K562 (cell line): ENCODE results near the gene LPA. TPM values are rescaled to one million over a fixed set of nuclear protein-coding genes. Genes with fewer than 3 reads are reported as not detected.
A peak's percentile ranks its signal among the peaks of the same experiment; 100 is the strongest.

ENCODE experiments used
- ATAC-seq: fragments of 200-7000 bp; cut with Tn5 transposase; 3 replicates; pipeline ENCODE4 v1.9.1; 2020; ENCODE audit warnings: moderate library complexity
- BruUV-seq: library from RNA; stranded (reverse); fragments of 400-500 nt; replicated peaks from 2 replicates; lab custom pipeline; 2021; lab: Mats Ljungman, UMichigan
- CTCF ChIA-PET: fragments of 300-600 bp; formaldehyde crosslinking; extraction: SDS; loops from one replicate; lab custom pipeline; 2021; ENCODE audit warnings: low intra/inter-chr PET ratio; lab: Yijun Ruan, JAX
- POLR2A ChIA-PET: fragments of 300-600, 350-650 bp; sonication (Branson Sonifier 250); formaldehyde crosslinking; extraction: SDS; loops from one replicate; lab custom pipeline; 2021; ENCODE audit warnings: antibody characterized with exemption, inconsistent platforms; lab: Yijun Ruan, JAX
- DNase-seq, 4 experiments: peaks; one replicate each; pipeline versions ENCODE4 v3.0.0 to v3.0.0-alpha.2; 2011 to 2018; ENCODE audit warnings: low spot score in 3 of 4, mixed read lengths in 3 of 4; ENCODE audit errors: extremely low read depth in 1 of 4
- FAIRE-seq: peaks from 2 replicates; lab custom pipeline; 2011; peaks lifted over from hg19 to GRCh38; lab: Jason Lieb, UNC
- H2AFZ ChIP-seq: 2 replicates; pipeline ENCODE4 v1.6.0; 2011; ENCODE audit warnings: low read depth, low read length, control low read depth, inconsistent platforms
- H3K27ac ChIP-seq: fragments of 200-600 bp; 3 replicates; pipeline ENCODE4 v1.8.0; 2011; ENCODE audit warnings: low read depth, mild to moderate bottlenecking, control low read depth, inconsistent platforms, low read length, moderate library complexity, mixed read lengths; ENCODE audit errors: extremely low read depth
- H3K27me3 ChIP-seq, 2 experiments: fragments of 300-600 bp in 1 of 2; 2 replicates in 1 of 2; 3 replicates in 1 of 2; pipeline versions ENCODE4 v1.6.0 to v1.8.0; 2011; ENCODE audit warnings: inconsistent platforms in 2 of 2, low read length in 2 of 2, mild to moderate bottlenecking in 1 of 2, mixed read lengths in 1 of 2, moderate library complexity in 1 of 2; ENCODE audit not compliant: control insufficient read depth in 2 of 2, insufficient read depth in 2 of 2
- H3K36me3 ChIP-seq: fragments of 300-600 bp; 3 replicates; pipeline ENCODE4 v1.8.0; 2011; ENCODE audit warnings: mild to moderate bottlenecking, low read length, inconsistent platforms; ENCODE audit not compliant: control insufficient read depth, insufficient read depth
- H3K4me1 ChIP-seq, 2 experiments: fragments of 200-600 bp in 1 of 2; replicated peaks in 1 of 2; 2 replicates in 1 of 2; 3 replicates in 1 of 2; pipeline versions ENCODE4 v1.5.1 to v1.8.0; 2011; ENCODE audit warnings: inconsistent platforms in 2 of 2, low read length in 2 of 2, mild to moderate bottlenecking in 1 of 2, mixed read lengths in 1 of 2, moderate library complexity in 1 of 2; ENCODE audit not compliant: control insufficient read depth in 2 of 2, insufficient read depth in 2 of 2
- H3K4me2 ChIP-seq: 2 replicates; pipeline ENCODE4 v1.6.1; 2011; ENCODE audit warnings: low read length, control low read depth, inconsistent platforms, mixed read lengths; ENCODE audit not compliant: insufficient read depth
- H3K4me3 ChIP-seq: fragments of 200-600 bp; sonication (generic), shearing (Covaris generic); 2 replicates; pipeline ENCODE4 v1.5.1; 2016; ENCODE audit warnings: control low read depth, inconsistent platforms
- H3K79me2 ChIP-seq: fragments of 200-600 bp; 3 replicates; pipeline ENCODE4 v1.8.0; 2011; ENCODE audit warnings: low read length, inconsistent platforms; ENCODE audit not compliant: control insufficient read depth, insufficient read depth
- H3K9ac ChIP-seq, 2 experiments: 2 replicates each; pipeline versions ENCODE4 v1.6.0 to v1.6.1; 2011; ENCODE audit warnings: low read depth in 2 of 2, low read length in 2 of 2, control low read depth in 1 of 2, inconsistent platforms in 1 of 2, mild to moderate bottlenecking in 1 of 2, mixed read lengths in 1 of 2; ENCODE audit not compliant: insufficient read depth in 1 of 2
- H3K9me1 ChIP-seq: one replicate; pipeline ENCODE4 v1.6.0; 2011; ENCODE audit warnings: inconsistent platforms, mild to moderate bottlenecking, low read length, moderate library complexity; ENCODE audit not compliant: control insufficient read depth, insufficient read depth
- H3K9me3 ChIP-seq: replicated peaks from 2 replicates; pipeline ENCODE4 v1.5.1; 2011; ENCODE audit warnings: low read depth, low read length, inconsistent platforms; ENCODE audit not compliant: control insufficient read depth, insufficient read depth
- H4K20me1 ChIP-seq: replicated peaks from 2 replicates; pipeline ENCODE4 v1.6.1; 2011; ENCODE audit warnings: low read length, inconsistent platforms, mixed read lengths; ENCODE audit not compliant: control insufficient read depth, insufficient read depth
- HMG20B ChIP-seq: fragments of 250-450 bp; sonication (Bioruptor Pico); IDR thresholded peaks from 2 replicates; pipeline ENCODE4 v1.5.0; 2021; ENCODE audit warnings: mild to moderate bottlenecking
- NFRKB ChIP-seq: fragments of 450-650 bp; IDR thresholded peaks from 2 replicates; pipeline ENCODE4 v1.6.1; 2016; ENCODE audit warnings: low read depth
- RAD21 ChIP-seq, 2 experiments: fragments of 250-450 bp in 1 of 2; fragments of 450-650 bp in 1 of 2; sonication (Bioruptor Pico) in 1 of 2; formaldehyde crosslinking in 1 of 2; IDR thresholded peaks in 1 of 2; conservative IDR thresholded peaks in 1 of 2; 2 replicates each; pipeline versions ENCODE4 v1.4.0 to v1.8.0; 2020 to 2022; ENCODE audit warnings: mild to moderate bottlenecking in 2 of 2, moderate library complexity in 1 of 2
- SMC3 ChIP-seq: conservative IDR thresholded peaks from 2 replicates; pipeline ENCODE4 v1.6.1; 2011; ENCODE audit warnings: low read depth, low read length, improper control_type of control experiment; ENCODE audit not compliant: insufficient read depth
- SREBF2 ChIP-seq: sonication (generic); formaldehyde crosslinking; IDR thresholded peaks from 2 replicates; pipeline ENCODE4 v1.4.0; 2020; ENCODE audit warnings: mild to moderate bottlenecking, missing genetic modification reagents
- WGBS: fragments of 100-300 bp; shearing (Covaris generic); methylation state at CpG from one replicate; pipeline ENCODE4 v1.1.6; 2016; ENCODE audit warnings: low coverage, mixed read lengths; ENCODE audit not compliant: insufficient coverage; ENCODE audit errors: missing lambda C conversion rate; 5-methylcytosine and 5-hydroxymethylcytosine counted together
- in situ Hi-C: fragments of 300-500 bp; cut with MboI; formaldehyde crosslinking; loops from 4 replicates; pipeline ENCODE4 v1.15.0; 2018; ENCODE audit warnings: inconsistent platforms, mixed read lengths
- intact Hi-C: fragments of 100-400 bp; cut with micrococcal nuclease; formaldehyde crosslinking; loops from 2 replicates; pipeline ENCODE4 v1.14.2; 2022
- polyA plus RNA-seq, 8 experiments: library from polyadenylated mRNA; depleted of rRNA in 4 of 8; stranded (reverse) in 5 of 8; unstranded in 3 of 8; fragments of >200 nt; fragmentation: Nextera tagmentation in 2 of 8; fragmentation: Illumina TruSeq in 1 of 8; extraction: Ambion mirVana in 2 of 8; extraction: Trizol in 1 of 8; gene quantifications; 2 replicates each; pipeline versions ENCODE4 v1.2.1 to v1.2.3, GENCODE V29; 2011 to 2014; ENCODE audit warnings: inconsistent platforms in 1 of 8, missing spikeins in 1 of 8
- total RNA-seq, 7 experiments: library from RNA; depleted of rRNA in 6 of 7; stranded (reverse); fragments of >200 nt in 6 of 7; fragmentation: Illumina TruSeq in 2 of 7; extraction: Trizol in 2 of 7; gene quantifications; 2 replicates each; pipeline versions ENCODE4 v1.2.1 to v1.2.3, GENCODE V29; 2011 to 2021; ENCODE audit warnings: low replicate concordance in 1 of 7

Gene LPA
- total and polyA plus RNA-seq, 9 of the 15 experiments (the other 6 are each of a cell fraction or from before 2014, with no cell fraction given) = 0.01 to 0.18 (median 0.07) TPM; not detected in 6

DNA sequence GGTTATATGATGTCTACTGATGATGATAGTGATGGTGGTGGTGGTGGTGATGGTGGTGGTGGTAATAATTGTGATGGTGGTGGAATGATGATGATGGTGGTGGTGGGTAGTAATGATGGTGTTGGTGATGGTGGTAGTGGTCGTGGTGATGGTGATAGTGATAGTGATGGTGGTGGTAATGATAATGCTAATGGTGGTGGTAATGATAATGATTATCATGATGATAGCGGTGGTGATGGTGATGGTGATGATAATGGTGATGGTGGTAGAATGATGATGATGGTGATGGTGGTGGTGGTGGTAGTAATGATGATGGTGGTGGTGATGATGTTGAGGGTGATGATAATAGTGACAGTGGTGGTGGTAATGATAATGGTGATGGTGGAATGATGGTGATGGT lies 4.5 kb upstream of the LPA start:
- Histone ChIP-seq H3K9me3 (no peaks in the 10 kb centered on the region), H3K79me2 (no peaks in the 10 kb centered on the region), H3K36me3 (no peaks in the 10 kb centered on the region), H3K9me1 (peaks cover 1% of the 10 kb centered on the region), H3K27me3 (peaks cover 0 to 8% of the 10 kb centered on the region in 2 experiments; a peak in 1 of 5 replicates), H3K27ac (no peak overlapping the region), H3K9ac (no peak overlapping the region), H2AFZ (no peak overlapping the region), H3K4me2 (no peak overlapping the region), H3K4me1 (no peaks in the 10 kb centered on the region), H4K20me1 (peaks cover 4% of the 10 kb centered on the region; the same call in 1 of the 2 replicates), H3K4me3 (no peak overlapping the region)
- intact Hi-C loops (loop anchor here (1.0 kb wide), 1 partner anchor 148 kb away; no protein-coding TSS in a partner anchor), in situ Hi-C loops (no loop called here)
- BruUV-seq = no TSS peak
- ChIA-PET CTCF (interaction anchor here (1.2 to 1.4 kb wide), 2 partner anchors 148 to 530 kb away, joined by 3 to 7 read pairs; no protein-coding TSS in a partner anchor), POLR2A (no interaction called here)
- no peak for TF ChIP-seq HMG20B
- DNase-seq (no peak), FAIRE-seq (no peak), ATAC-seq (no peak)
- 0% methylated on average over 2 of the region's 2 CpGs for WGBS

DNA sequence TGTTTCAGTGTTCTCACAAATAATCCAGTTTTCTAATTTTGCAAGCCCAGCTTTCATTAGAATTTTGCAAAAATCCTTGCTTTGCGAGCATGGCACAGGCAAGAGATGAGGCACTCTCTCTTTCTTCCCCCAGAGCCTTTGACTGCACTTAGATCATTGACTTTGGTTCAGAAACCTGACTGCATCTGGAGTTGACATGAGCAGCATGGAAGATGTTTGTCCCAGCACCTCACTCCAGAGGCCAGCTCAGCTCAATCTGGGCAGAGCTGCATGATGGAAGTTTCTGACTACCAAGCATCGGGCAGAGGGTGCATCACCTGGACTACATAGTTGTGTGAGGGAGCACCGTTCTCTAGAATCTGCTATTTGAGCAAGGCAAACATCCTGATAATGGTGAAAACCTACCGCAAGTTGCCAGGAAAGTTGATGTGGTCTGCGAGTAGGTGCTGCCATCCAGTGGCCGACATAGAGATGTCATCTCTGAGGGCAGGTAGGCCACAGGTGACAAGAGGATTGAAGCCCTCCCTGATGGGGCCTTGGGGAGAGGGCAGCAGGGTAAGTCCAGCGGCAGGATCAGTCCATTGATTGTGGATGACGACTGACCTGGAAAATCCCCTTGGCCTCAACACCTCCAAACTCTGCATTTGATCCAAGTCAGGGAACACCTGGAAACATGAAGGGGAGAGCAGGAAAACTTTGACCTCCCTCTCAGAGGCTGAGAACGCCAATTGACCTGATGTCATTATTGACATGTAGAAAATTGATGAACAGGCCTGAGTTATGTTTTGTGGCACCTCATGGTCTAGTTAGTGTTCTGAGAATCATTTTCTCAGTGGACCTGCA lies 3.8 kb upstream of the LPA start:
- no peaks in the 10 kb centered on the region for H3K4me1 ChIP-seq
- no peak overlapping the region for H3K4me2 ChIP-seq
- H3K36me3 ChIP-seq = no peaks in the 10 kb centered on the region
- POLR2A ChIA-PET = no interaction called here
- H3K27ac ChIP-seq = no peak overlapping the region
- DNase-seq = peak; percentile 65 to 72 (median 70)
- FAIRE-seq = peak; percentile 85
- no TSS peak for BruUV-seq
- H3K9me3 ChIP-seq = no peaks in the 10 kb centered on the region
- no peak overlapping the region for H3K4me3 ChIP-seq
- in situ Hi-C loops = no loop called here
- ATAC-seq = peak; percentile 94
- no peak overlapping the region for H3K9ac ChIP-seq
- no peaks in the 10 kb centered on the region for H3K79me2 ChIP-seq
- no peak overlapping the region for H2AFZ ChIP-seq
- H4K20me1 ChIP-seq = peaks cover 4% of the 10 kb centered on the region; the same call in 1 of the 2 replicates
- intact Hi-C loops = loop anchor here (1.0 kb wide), 1 partner anchor 148 kb away; no protein-coding TSS in a partner anchor
- peaks cover 2% of the 10 kb centered on the region for H3K9me1 ChIP-seq
- CTCF ChIA-PET = interaction anchor here (1.1 to 1.4 kb wide), 3 partner anchors 148 to 579 kb away, joined by 3 to 7 read pairs (median 3); no protein-coding TSS in a partner anchor
- 0% methylated on average over 9 of the region's 9 CpGs for WGBS
- peaks cover 0 to 8% of the 10 kb centered on the region in 2 experiments; a peak in 1 of 5 replicates for H3K27me3 ChIP-seq
- peak; percentile 85 for TF ChIP-seq SMC3
- TF ChIP-seq RAD21 (CRISPR knock-in tag; conservative IDR thresholded peaks at IDR 0.05 in 1 of 2, IDR thresholded peaks at IDR 0.05 in 1 of 2) = peak; percentile 50 to 82
- no peak for TF ChIP-seq SREBF2
- TF ChIP-seq NFRKB = no peak
